ENCODE data around the gene PDE5A.
"Not testable (repeated sequence)": the region's sequence is repeated elsewhere in the genome, so short reads cannot be mapped to it uniquely, and the experiment has no call there.

Gene PDE5A

DNA sequence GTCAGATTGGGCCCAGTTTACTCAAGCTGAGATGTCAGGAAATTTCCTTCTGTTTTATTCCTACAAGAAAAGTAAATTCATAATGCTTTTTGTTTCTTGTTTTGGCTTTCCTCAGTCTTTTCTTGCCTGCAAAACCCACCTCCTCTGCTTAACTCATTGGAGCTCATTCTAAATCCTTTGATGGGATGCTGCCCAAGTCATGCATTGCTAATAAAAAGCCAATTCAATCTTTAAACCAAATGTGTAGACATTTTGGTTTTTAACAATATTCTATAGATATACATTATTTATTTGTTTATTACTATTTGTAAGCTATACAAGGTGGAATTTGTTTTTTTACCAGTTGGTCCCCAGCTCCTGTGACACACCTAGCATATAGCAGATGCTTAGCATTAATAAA is 13.2 kb upstream of the PDE5A start:
- no peak for DNase-seq (ENCODE audit: insufficient read length)
- no peak for TF ChIP-seq TAF1 (IDR thresholded peaks at IDR 0.05; ENCODE audit: borderline replicate concordance, low read depth, low read length)
- TF ChIP-seq POLR2AphosphoS5 (IDR thresholded peaks at IDR 0.05; ENCODE audit: low read depth, low read length) = no peak
- TF ChIP-seq POLR2A (IDR thresholded peaks at IDR 0.05; ENCODE audit: low read depth, low read length) = no peak
- FAIRE-seq = no peak

DNA sequence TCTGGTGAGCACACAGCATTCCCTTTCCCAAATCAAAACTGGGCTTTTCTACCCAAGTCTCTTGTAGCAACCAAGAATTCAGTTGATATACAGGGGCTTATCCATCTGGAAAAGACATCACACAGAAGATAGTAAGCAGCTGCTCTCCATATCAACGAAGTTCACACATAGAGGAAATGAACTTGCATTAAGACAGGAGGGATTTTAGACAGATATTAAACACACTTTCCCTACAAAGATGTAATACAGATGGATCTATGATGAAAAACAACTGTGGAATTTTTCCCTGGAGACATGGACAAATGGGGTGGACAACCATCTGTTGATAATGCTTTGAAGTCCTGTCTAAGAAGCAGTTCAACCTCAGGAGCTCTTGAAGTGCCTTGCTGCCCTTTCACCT is 9.8 kb upstream of the PDE5A start:
- TF ChIP-seq TAF1 (IDR thresholded peaks at IDR 0.05; ENCODE audit: borderline replicate concordance, low read depth, low read length) (no peak), POLR2A (IDR thresholded peaks at IDR 0.05; ENCODE audit: low read depth, low read length) (no peak), POLR2AphosphoS5 (IDR thresholded peaks at IDR 0.05; ENCODE audit: low read depth, low read length) (no peak)
- no peak for FAIRE-seq
- no peak for DNase-seq (ENCODE audit: insufficient read length)

DNA sequence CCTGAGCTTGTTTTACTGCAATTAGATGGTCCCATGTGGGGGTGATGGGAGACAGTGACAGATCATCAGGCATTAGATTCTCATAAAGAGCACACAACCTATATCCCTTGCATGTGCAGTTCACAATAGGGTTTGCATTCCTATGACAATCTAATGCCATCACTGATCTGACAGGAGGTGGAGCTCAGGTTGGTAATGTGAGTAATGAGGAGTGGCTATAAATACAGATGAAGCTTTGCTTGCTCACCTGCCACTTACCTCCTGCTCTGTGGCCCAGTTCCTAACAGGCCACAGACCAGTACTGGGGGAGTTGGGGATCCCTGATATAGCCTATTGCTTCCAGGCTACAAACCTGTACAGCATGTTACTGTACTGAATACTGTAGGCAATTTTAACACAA is 8.2 kb upstream of the PDE5A start:
- not testable (repeated sequence) for FAIRE-seq; DNase-seq (ENCODE audit: insufficient read length)

DNA sequence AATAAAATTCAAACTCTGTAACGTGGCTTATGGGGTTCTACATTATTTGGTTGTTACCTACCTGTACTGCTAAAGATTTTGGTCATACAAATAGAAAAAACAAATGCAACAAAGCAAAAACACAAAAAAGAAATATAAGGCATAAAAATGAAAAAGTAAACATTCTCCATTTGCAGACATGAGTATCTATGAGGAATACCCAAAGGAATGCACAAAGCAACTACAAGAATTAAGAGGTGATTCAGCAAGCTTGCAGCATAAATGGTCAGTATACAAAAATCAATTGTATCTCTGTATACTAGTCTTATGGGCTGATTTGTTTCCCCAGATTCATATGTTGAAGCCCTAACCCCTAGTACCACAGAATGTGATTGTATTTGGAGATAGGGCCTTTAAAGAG is 3.6 kb upstream of the PDE5A start:
- DNase-seq (ENCODE audit: insufficient read length) (no peak), FAIRE-seq (no peak)
- TF ChIP-seq POLR2AphosphoS5 (IDR thresholded peaks at IDR 0.05; ENCODE audit: low read depth, low read length) (no peak), POLR2A (IDR thresholded peaks at IDR 0.05; ENCODE audit: low read depth, low read length) (no peak), TAF1 (IDR thresholded peaks at IDR 0.05; ENCODE audit: borderline replicate concordance, low read depth, low read length) (no peak)

DNA sequence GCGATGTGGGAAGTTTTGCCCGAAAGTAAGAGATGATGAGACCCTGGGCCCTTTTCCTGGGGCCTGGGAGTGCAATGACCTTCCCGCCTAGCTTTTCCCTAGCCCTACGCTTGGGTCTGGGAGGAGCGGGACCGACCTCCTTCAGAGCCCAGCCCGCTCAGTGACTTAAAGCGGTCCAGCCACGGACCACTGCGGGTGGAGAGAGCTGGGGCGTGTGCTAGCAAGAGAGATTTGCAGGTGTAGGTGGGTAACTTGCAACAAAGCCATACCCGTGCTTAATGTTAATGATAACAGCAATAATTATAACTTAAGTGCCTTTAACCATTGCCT is 503 bp upstream of the PDE5A start:
- no peak for FAIRE-seq
- DNase-seq (ENCODE audit: insufficient read length) = no peak
- no peak for TF ChIP-seq TAF1 (IDR thresholded peaks at IDR 0.05; ENCODE audit: borderline replicate concordance, low read depth, low read length)
- TF ChIP-seq POLR2A (IDR thresholded peaks at IDR 0.05; ENCODE audit: low read depth, low read length) = no peak
- no peak for TF ChIP-seq POLR2AphosphoS5 (IDR thresholded peaks at IDR 0.05; ENCODE audit: low read depth, low read length)

DNA sequence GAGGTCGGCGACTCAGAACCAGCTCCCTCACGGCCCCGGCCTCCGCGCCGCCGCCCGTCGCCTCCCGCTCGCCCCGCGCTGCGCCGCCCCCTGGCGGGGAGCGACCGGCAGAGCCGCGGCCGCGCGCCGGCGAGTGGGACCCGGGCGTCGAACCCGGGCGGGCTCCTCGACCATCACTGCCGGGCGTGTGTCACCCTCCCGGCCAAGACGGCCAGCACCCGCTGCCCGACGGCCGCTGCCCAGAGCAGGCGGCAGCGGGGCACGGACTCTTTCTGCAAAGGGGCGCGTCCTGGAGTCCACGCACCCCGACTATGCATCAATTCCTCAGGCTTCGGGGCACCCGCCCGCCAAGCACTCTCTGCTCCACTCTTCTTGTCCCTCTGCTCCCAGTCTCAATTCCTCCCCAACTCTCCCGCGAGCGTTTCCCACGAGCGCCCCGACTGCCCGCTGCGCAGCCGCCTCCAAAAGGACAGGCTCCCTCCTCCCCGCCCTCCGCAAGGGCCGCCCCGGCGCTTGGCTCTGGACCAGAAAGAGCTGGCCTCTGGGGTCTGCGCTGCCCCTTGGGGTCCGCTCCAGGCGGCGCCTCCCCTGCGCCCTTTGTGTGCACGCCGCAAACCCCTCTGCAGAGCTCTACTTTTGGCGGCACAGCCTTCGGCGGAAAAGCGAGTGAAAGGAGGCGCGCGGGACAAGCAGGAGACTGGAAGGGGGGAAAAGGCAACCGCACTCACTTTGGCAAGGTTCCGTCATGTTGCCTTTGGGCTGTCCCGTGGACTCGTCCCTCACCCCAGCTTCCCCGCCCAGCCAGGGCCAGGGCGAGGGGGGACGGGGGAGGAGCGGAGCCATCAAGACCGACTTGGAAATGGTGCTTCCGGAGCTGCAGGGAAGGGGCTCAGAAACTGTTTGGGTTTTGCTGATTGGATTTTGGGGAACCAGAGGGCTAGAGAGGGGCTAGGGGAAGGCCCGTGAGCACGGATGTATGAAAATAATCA is 1.0 kb downstream of the PDE5A start:
- FAIRE-seq (peak; percentile 89), DNase-seq (ENCODE audit: insufficient read length) (peak; percentile 68)
- no peak for TF ChIP-seq TAF1 (IDR thresholded peaks at IDR 0.05; ENCODE audit: borderline replicate concordance, low read depth, low read length)
- no peak for TF ChIP-seq POLR2A (IDR thresholded peaks at IDR 0.05; ENCODE audit: low read depth, low read length)
- TF ChIP-seq POLR2AphosphoS5 (IDR thresholded peaks at IDR 0.05; ENCODE audit: low read depth, low read length) = no peak

DNA sequence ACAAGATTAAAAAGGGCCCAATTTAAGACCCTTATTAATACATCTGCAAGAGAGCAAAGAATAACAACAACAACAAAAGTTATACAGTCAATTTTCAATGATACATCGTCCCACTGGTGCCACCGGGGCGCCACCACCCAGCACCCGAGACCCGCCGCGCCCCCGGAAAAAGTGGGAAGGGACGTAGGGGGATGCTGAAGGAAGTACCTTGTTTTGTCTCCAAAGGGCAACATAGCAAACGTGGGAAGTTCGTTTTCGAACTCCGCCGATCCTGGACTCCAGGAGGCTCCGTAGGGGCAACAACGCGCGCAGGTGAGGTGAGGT is 1.7 kb downstream of the PDE5A start:
- DNase-seq (ENCODE audit: insufficient read length) (no peak), FAIRE-seq (no peak)
- no peak for TF ChIP-seq POLR2A (IDR thresholded peaks at IDR 0.05; ENCODE audit: low read depth, low read length)
- TF ChIP-seq POLR2AphosphoS5 (IDR thresholded peaks at IDR 0.05; ENCODE audit: low read depth, low read length) = no peak
- TF ChIP-seq TAF1 (IDR thresholded peaks at IDR 0.05; ENCODE audit: borderline replicate concordance, low read depth, low read length) = no peak

DNA sequence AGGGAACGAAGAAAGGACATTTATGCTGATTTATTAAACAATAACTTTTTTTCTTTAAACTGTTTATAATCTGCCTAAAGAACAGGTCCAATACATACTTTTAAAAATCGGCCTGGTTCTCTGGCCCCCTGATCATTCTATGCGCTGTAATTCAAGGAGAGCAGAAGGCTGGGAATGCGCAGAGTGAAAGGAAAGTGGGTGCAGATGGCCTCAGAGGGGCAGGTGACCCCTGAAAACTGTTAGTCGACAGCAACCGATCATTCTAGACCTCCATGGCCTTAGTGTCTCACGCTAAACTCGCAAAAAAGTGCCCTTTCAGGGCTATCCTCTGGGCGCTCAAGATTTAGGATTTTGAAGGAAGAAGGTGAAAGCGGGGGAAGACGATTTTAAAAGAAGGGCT is 2.2 kb downstream of the PDE5A start:
- TF ChIP-seq TAF1 (IDR thresholded peaks at IDR 0.05; ENCODE audit: borderline replicate concordance, low read depth, low read length) (no peak), POLR2A (IDR thresholded peaks at IDR 0.05; ENCODE audit: low read depth, low read length) (no peak), POLR2AphosphoS5 (IDR thresholded peaks at IDR 0.05; ENCODE audit: low read depth, low read length) (no peak)
- FAIRE-seq = no peak
- DNase-seq (ENCODE audit: insufficient read length) = no peak

DNA sequence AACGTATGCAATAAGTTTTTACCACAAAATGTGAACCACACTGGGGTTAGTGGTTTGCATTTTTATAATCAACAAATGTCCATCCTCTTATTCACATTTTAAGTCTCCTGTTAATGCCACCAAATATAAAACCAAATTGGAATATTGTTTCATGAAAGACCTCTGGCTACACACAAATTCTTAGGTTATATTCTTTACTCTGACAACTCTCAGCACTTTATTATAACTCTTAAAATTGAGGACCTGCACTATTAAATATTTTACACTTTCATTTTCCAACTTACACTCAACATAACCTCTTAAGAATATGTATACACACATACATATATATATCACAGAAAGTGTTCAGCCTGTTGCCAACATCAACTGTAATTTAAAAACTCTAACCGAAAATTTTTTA is 2.8 kb downstream of the PDE5A start:
- DNase-seq (ENCODE audit: insufficient read length) (no peak), FAIRE-seq (no peak)
- TF ChIP-seq POLR2AphosphoS5 (IDR thresholded peaks at IDR 0.05; ENCODE audit: low read depth, low read length) = no peak
- TF ChIP-seq POLR2A (IDR thresholded peaks at IDR 0.05; ENCODE audit: low read depth, low read length) = no peak
- no peak for TF ChIP-seq TAF1 (IDR thresholded peaks at IDR 0.05; ENCODE audit: borderline replicate concordance, low read depth, low read length)

DNA sequence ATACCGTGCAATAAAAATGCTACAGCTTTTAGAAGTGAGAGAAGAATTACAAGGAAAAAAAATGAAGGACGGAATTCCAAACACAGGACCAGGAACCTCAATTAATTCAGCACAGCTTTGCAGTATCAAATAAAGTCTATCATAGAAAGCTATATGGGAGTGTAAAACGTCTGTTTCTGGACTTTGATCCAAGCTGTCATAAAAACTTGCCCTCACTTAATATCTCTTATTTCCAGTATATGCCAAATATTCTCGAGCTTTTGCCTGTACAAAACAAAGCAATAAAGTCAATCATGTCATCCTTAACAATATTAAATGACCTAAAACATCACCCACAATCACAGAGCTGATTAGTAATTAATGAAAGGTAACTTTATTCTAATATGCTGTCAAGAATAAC is 4.2 kb downstream of the PDE5A start:
- no peak for FAIRE-seq
- TF ChIP-seq POLR2A (IDR thresholded peaks at IDR 0.05; ENCODE audit: low read depth, low read length) (no peak), TAF1 (IDR thresholded peaks at IDR 0.05; ENCODE audit: borderline replicate concordance, low read depth, low read length) (no peak), POLR2AphosphoS5 (IDR thresholded peaks at IDR 0.05; ENCODE audit: low read depth, low read length) (no peak)

DNA sequence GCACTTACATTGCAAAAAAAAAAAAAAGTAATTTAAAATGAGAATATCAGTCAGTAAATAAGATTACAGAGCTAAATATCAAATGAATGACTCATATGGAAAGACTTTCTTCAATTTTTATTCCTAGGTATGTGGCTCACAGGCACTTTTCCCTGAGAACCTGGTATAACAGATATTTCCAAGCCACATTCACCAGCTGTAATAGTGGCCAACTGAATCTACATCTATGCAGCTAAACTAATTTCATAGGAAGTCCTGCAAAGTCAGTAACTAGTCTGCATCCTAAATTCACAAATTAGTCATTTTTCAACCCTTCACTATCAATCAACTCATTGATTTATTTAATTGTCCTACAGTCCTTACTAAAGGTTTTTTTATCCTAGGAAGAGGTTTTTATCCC is 5.6 kb downstream of the PDE5A start:
- TF ChIP-seq POLR2AphosphoS5 (IDR thresholded peaks at IDR 0.05; ENCODE audit: low read depth, low read length) (no peak), TAF1 (IDR thresholded peaks at IDR 0.05; ENCODE audit: borderline replicate concordance, low read depth, low read length) (no peak), POLR2A (IDR thresholded peaks at IDR 0.05; ENCODE audit: low read depth, low read length) (no peak)
- FAIRE-seq (no peak), DNase-seq (ENCODE audit: insufficient read length) (no peak)

More for the DNA sequence above, 4.2 kb downstream of the PDE5A start:
- no peak for DNase-seq (ENCODE audit: insufficient read length)

DNA sequence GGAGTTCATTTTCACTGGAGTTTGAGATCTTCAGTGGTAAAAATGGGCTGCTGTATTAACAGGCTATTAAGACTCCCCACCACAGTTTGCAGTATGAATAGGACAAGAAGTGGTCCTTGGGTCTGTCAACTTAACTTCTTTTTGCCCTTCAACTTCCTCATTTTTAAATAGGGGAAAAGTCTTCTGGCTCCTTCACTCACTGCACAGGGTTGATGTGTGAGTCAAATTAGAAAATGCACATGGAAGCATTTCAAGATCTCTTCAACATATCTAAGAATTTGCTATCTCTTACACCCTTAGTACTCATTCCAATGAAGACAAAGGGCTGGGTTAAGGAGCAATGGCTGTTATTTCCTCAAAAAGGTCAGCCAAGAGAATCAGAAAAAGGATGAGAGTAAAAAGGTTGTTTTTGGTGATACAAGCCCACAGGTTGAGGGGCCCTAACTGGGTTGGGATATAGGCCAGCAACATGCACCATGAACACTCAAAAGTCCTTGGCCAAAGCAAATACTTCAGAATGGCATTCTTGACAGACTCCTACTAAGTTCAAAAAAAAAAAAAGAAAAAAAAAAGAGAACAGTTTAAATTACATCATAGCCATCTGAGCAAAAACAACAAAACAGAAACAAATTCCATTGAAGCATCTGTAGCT is 13.4 kb downstream of the PDE5A start:
- no peak for FAIRE-seq
- TF ChIP-seq POLR2AphosphoS5 (IDR thresholded peaks at IDR 0.05; ENCODE audit: low read depth, low read length) (no peak), TAF1 (IDR thresholded peaks at IDR 0.05; ENCODE audit: borderline replicate concordance, low read depth, low read length) (no peak), POLR2A (IDR thresholded peaks at IDR 0.05; ENCODE audit: low read depth, low read length) (no peak)
- no peak for DNase-seq (ENCODE audit: insufficient read length)
